ENCODE measurements around the gene ASF1A.

Gene ASF1A

GRCh38 chr6:118881440-118882313 lies 12.3 kb upstream of the ASF1A start:
- DNase-seq (ENCODE audit: low read depth, low spot score), result no peak

DNA sequence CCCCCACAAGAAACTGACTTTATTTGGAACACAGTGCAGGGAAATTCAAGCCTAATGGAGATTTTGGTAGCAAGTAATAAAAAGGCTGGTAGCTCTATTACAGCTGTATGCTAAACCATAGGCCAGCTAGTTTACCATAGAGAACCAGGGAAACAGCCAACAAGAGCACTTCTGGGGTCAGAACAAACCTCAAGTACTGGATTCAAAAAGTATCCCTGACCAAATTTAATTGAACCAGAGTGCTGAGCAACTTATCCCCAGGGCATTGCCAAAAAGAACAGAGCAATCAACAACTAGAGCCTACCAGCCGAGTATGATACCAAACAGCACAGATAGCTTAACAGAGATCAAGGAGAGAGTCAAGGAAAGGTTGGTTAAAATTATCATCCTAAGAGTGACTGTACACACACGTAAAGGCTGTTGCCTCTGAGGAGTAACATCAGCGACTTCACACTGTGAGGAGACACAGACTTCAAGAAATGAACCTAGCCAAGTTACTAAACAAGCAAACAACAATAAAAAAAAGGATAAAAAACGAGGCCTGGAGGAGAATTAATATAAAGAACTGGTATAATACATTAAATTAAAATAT lies 11.5 kb upstream of the ASF1A start:
- DNase-seq (ENCODE audit: low read depth, low spot score), result no peak

GRCh38 chr6:118886641-118887040 lies 7.3 kb upstream of the ASF1A start:
- no peak for DNase-seq (ENCODE audit: low read depth, low spot score)

- DNase-seq (ENCODE audit: low read depth, low spot score), result no peak
These were observed 4.8 kb upstream of the ASF1A start for GRCh38 chr6:118889163-118889562.

DNA sequence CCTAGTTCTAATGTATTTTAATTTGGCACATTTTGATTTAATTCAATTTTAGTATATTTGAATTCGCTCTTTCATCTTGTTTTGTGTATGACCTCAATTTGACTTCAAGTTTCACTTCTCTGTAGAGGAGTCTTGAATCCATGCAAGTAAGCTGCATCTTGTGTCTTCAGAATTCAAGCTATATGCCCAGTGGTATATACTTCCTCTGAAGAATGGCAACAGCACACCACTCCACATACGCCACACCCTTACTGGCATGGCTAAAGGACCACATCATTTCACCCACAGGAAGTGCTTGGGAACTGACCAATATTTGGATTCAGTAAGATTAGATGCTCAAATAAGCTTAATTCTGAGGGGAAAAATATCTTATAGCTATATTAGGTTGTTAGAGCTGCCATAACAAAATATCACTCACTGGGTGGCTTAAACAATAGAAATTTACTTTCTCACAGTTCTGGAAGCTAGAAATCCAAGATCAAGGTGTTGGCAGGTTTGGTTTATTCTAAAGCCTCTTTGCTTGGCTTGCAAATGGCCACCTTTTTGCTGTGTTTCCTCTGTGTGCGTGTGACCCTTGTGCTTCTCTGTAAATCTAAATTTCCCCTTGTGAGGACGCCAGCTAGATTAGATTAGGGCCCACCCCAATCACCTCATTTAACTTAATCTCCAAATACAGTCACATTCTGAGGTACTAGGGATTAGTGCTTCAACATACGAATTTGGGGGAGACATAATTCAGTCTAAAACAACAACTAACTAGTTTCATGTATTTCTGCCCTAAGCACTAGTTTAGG lies 2.8 kb upstream of the ASF1A start:
- DNase-seq (ENCODE audit: low read depth, low spot score), result no peak

- DNase-seq (ENCODE audit: low read depth, low spot score), result no peak
These were observed 1.5 kb upstream of the ASF1A start for GRCh38 chr6:118892355-118892991.

- DNase-seq (ENCODE audit: low read depth, low spot score), result peak; percentile 74
These were observed 717 bp upstream of the ASF1A start for GRCh38 chr6:118893064-118893806.

GRCh38 chr6:118894425-118895260 lies 691 bp downstream of the ASF1A start:
- peak; percentile 74 for DNase-seq (ENCODE audit: low read depth, low spot score)

- DNase-seq (ENCODE audit: low read depth, low spot score), result no peak
These were observed 1.3 kb downstream of the ASF1A start for GRCh38 chr6:118895261-118895560.

DNA sequence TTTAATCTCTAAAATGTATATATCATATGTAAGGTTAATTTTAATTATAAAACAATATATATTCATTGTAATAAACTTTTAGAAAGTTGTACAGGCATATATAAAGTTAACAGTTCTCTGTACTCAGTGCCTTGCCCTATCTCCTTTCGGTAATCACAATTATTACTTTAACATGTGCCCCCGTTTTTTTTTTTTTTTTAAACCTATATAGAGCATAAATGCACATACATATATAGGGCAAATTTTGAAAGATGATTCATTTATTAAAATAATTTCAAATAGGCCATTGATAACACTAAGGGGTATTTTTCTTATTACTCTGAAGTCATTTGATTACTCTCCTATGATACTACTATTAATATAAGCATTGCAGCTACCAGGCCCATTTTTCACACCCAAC lies 1.9 kb downstream of the ASF1A start:
- DNase-seq (ENCODE audit: low read depth, low spot score), result no peak

GRCh38 chr6:118896339-118897136 lies 2.6 kb downstream of the ASF1A start:
- DNase-seq (ENCODE audit: low read depth, low spot score), result peak; percentile 39

DNA sequence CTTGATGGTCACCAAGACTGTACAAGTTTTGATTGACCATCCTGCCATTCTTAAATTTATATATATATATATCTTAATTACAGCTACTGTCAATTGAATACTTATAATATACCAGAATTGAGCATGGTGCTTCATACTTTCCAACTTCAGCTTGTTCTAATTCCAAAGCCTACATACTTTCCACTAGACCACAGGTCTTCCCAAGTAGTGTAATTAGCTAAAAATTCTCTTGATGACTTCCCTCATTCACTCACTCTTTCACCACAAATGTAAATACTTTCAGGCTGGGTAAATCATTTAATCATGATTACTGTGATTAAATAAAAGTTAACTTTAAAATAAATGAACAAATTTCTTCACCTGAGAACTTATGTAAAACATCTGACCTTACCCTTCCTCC lies 3.4 kb downstream of the ASF1A start:
- no peak for DNase-seq (ENCODE audit: low read depth, low spot score)

- no peak for DNase-seq (ENCODE audit: low read depth, low spot score)
These were observed 6.0 kb downstream of the ASF1A start for GRCh38 chr6:118899948-118900347.

GRCh38 chr6:118902726-118903125 lies 8.8 kb downstream of the ASF1A start:
- no peak for DNase-seq (ENCODE audit: low read depth, low spot score)

DNA sequence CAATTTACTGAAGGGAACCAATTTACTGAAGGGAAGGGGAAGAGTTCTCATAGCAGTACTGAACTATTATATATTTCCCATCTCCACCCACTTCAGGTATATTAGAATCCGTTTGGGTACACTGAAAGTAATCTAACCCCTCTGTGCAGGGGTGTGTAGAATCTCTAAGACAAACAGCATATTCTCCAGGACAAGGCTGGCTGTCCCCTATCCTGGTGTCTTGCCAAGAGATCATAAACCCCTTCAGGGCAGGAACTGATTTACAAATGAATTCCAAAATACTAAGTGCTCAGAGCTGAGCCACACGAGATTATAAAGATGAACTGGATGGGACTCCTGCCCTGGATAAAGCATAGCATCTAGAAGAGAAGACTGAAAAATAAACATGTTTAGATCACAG lies 9.2 kb downstream of the ASF1A start:
- no peak for DNase-seq (ENCODE audit: low read depth, low spot score)

DNA sequence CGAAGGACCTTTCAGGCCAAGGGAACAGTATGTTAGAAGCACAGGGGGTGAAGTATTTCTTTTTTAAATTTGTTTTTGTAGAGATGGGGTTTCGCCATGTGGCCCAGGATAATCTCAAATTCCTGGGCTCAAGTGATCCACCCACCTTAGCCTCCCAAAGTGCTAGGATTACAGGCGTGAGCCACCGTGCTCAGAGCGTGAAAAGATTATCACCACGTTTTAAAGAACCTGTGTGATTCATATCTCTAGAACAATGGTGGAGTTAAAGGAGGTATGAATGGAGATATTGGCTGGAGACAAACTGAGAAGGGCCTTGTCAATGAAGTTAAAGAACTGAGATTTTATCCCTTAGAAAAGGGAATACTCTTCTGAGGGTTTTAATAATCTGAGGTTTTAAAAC lies 9.7 kb downstream of the ASF1A start:
- DNase-seq (ENCODE audit: low read depth, low spot score), result no peak

DNA sequence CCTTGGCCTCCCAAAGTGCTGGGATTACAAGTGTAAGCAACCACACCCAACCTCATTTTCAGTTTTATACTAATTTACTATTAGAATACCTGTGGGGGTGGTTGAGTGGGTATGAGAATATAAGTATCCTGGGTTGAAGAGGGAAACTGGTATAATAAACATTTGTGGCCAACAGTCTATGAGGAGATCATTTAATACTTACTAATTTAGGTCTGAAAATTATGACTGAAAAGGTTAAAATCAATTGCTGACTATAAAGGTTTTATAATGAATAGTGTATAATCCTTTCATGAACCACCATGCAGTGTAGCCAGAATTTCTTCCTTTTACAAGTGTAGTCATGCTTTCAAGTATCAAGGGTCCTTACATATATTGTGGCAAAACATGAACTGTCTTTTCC lies 11.1 kb downstream of the ASF1A start:
- DNase-seq (ENCODE audit: low read depth, low spot score), result no peak

DNA sequence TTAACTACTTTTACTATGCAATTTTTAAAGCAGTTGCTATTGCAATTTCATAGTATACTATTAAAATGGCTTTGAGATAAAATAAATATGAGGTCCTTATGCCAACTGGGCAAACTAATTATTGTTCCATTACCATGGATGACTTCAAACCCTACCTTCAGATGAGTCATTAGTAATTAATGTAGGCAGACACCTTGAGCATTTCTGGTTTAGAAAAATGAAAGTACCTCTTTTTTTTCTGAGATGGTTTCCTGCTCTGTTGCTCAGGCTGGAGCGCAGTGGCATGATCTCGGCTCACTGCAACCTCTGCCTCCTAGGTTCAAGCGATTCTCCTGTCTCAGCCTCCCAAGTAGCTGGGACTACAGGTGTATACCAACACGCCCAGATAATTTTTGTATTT lies 11.9 kb downstream of the ASF1A start:
- no peak for DNase-seq (ENCODE audit: low read depth, low spot score)

GRCh38 chr6:118908441-118908840 lies 14.5 kb downstream of the ASF1A start:
- DNase-seq (ENCODE audit: low read depth, low spot score), result no peak

DNA sequence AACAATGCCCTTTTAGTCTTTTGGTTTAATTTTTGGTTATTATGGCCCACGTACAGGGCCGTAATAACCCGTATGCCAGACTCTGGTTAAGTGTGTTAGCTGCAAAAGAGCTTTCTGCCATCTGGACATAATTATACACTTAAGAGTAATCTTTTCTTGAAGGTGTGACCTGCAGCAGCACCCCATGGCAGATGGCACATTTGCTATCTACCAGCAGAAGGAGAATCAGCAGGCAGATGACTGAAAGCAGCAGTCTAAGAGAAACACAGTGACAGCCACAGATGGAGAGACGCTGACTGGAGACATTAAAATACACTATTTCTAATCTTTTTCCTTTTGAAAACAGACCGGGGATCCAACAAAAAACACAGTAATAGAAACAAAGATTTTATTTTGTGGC lies 18.7 kb downstream of the ASF1A start:
- no peak for DNase-seq (ENCODE audit: low read depth, low spot score)

Measured in ELF-1 (cell line).